ENCODE data around the gene SMTNL2. TPM values are rescaled to one million over a fixed set of nuclear protein-coding genes. Genes with fewer than 3 reads are reported as not detected.
"Not testable (repeated sequence)": the region's sequence is repeated elsewhere in the genome, so short reads cannot be mapped to it uniquely, and the experiment has no call there.

The SMTNL2 gene
- total RNA-seq, 2 experiments from 2014 or later: not detected

- H3K27me3 Mint-ChIP-seq: peaks cover 35% of the 10 kb centered on the region
- no peak overlapping the region for H3K4me3 Mint-ChIP-seq
- peaks cover 5% of the 10 kb centered on the region for H3K4me1 Mint-ChIP-seq
- no peaks in the 10 kb centered on the region for H3K36me3 Mint-ChIP-seq (ENCODE audit: low read depth)
- no peak overlapping the region for H3K27ac Mint-ChIP-seq
- CTCF ChIA-PET: no interaction called here
- H3K9me3 Mint-ChIP-seq: no peaks in the 10 kb centered on the region
- no peak for DNase-seq
- POLR2A ChIA-PET: no interaction called here
Measured at GRCh38 chr17:4607261-4607741, 23.0 kb downstream of the SMTNL2 start.

- H3K4me3 Mint-ChIP-seq: no peak overlapping the region
- H3K4me1 Mint-ChIP-seq: peaks cover 5% of the 10 kb centered on the region
- ChIA-PET CTCF (no interaction called here), POLR2A (no interaction called here)
- no peak overlapping the region for H3K27ac Mint-ChIP-seq
- no peak for DNase-seq
- H3K9me3 Mint-ChIP-seq: no peaks in the 10 kb centered on the region
- peaks cover 31% of the 10 kb centered on the region for H3K27me3 Mint-ChIP-seq
- no peaks in the 10 kb centered on the region for H3K36me3 Mint-ChIP-seq (ENCODE audit: low read depth)
Measured at GRCh38 chr17:4607773-4608187, 23.5 kb downstream of the SMTNL2 start.

DNA sequence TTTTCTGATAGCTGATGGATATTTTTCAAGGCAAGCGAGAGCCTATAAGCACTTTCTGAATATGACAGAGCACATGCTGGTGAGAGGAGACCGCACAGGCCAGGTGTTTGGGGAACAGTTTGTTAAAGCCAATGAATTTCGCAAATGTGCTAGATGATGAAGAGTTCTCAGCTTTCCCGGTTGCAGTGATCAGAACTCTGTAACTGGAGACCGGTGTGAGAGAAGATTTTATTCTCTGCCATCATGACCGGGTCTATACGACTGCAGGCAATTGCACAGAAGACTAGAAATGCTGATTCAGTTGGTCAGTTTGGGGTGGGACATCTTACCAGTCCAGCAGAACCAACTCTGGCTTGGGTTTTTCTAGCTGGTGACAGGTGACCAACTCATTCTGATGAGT lies 25.4 kb downstream of the SMTNL2 start:
- POLR2A ChIA-PET: no interaction called here
- peaks cover 36% of the 10 kb centered on the region for H3K27me3 Mint-ChIP-seq

DNA sequence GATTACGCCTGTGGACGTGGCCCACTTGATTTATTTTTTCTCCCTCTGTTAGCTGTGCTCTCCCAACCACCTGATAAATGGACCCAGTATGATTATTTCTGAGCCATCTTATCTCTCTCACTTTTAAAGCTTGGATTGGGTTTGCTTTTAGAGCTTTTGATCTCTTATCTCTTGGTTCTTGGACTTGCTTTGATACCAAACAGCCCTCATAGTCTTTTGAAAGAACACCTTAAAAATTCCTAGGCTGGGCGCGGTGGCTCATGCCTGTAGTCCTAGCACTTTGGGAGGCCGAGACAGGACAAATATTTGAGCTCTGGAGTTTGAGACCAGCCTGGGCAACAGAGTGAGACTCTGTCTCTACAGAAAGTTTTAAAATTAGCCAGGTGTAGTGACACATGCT lies 25.8 kb downstream of the SMTNL2 start:
- Mint-ChIP-seq H3K9me3 (no peaks in the 10 kb centered on the region), H3K27me3 (peaks cover 36% of the 10 kb centered on the region)

More for the DNA sequence above, 25.4 kb downstream of the SMTNL2 start:
- H3K27ac Mint-ChIP-seq: no peak overlapping the region
- no peaks in the 10 kb centered on the region for H3K9me3 Mint-ChIP-seq
- peaks cover 5% of the 10 kb centered on the region for H3K4me1 Mint-ChIP-seq
- H3K4me3 Mint-ChIP-seq: no peak overlapping the region
- CTCF ChIA-PET: no interaction called here
- DNase-seq: no peak
- H3K36me3 Mint-ChIP-seq (ENCODE audit: low read depth): no peaks in the 10 kb centered on the region

DNA sequence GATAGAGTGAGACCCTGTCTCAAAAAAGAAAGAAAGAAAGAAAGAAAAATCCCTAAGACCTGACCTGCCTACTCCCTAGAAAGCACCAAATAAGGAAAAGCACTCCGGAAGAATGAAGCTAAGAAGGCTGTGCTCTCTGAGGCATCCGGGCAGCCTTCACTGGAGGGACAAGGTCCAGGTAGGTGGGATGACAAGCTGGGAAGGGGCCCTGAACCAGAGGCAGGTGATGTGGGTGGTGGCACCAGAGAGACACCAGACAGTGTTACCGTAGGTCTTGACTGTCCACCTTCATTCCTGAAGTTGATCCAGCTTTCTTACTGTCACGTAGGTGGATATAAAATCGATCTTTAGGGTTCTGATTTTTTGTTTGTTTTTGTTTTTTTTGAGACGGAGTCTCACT lies 26.3 kb downstream of the SMTNL2 start:
- POLR2A ChIA-PET: interaction anchor here (0.7 kb wide), 1 partner anchor 356 kb away, joined by 3 read pairs; the partner anchor contains the start of gene SPAG7
- peaks cover 5% of the 10 kb centered on the region for H3K4me1 Mint-ChIP-seq
- CTCF ChIA-PET: no interaction called here

More for the DNA sequence above, 25.8 kb downstream of the SMTNL2 start:
- Mint-ChIP-seq H3K4me3 (no peak overlapping the region), H3K27ac (no peak overlapping the region), H3K36me3 (ENCODE audit: low read depth) (no peaks in the 10 kb centered on the region), H3K4me1 (peaks cover 5% of the 10 kb centered on the region)
- CTCF ChIA-PET: no interaction called here
- DNase-seq: no peak
- POLR2A ChIA-PET: interaction anchor here (0.7 kb wide), 1 partner anchor 357 kb away, joined by 3 read pairs; the partner anchor contains the start of gene SPAG7

DNA sequence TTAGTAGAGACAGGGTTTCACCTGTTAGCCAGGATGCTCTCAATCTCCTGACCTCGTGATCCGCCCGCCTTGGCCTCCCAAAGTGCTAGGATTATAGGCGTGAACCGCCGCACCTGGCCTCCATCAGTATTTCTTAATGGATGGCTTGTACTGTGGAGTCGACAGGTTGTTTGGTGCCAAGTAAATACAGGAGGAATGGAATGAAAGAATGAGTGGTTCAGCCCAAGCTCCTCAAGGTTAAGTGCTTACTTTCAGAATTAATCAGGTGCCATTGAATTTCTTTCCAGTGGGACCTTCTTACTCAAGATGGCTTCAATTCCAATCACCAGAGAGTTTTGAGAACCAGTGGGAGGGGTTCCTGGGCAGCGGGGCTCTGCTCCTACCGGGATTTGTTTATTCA lies 32.1 kb downstream of the SMTNL2 start:
- Mint-ChIP-seq H3K4me1 (no peaks in the 10 kb centered on the region), H3K27ac (no peak overlapping the region), H3K4me3 (no peak overlapping the region), H3K9me3 (no peaks in the 10 kb centered on the region), H3K36me3 (ENCODE audit: low read depth) (no peaks in the 10 kb centered on the region), H3K27me3 (peaks cover 9% of the 10 kb centered on the region)
- POLR2A ChIA-PET: interaction anchor here (0.6 to 1.2 kb wide), 2 partner anchors 30 to 61 kb away, joined by 3 read pairs; partner anchors contain the start of gene MYBBP1A
- DNase-seq: no peak
- CTCF ChIA-PET: interaction anchor here (0.6 to 1.6 kb wide), 2 partner anchors 49 to 416 kb away, joined by 3 to 4 read pairs; no protein-coding TSS in a partner anchor

More for the DNA sequence above, 26.3 kb downstream of the SMTNL2 start:
- H3K4me3 Mint-ChIP-seq: no peak overlapping the region
- H3K36me3 Mint-ChIP-seq (ENCODE audit: low read depth): no peaks in the 10 kb centered on the region
- H3K27ac Mint-ChIP-seq: no peak overlapping the region
- no peaks in the 10 kb centered on the region for H3K9me3 Mint-ChIP-seq
- no peak for DNase-seq
- peaks cover 37% of the 10 kb centered on the region for H3K27me3 Mint-ChIP-seq

DNA sequence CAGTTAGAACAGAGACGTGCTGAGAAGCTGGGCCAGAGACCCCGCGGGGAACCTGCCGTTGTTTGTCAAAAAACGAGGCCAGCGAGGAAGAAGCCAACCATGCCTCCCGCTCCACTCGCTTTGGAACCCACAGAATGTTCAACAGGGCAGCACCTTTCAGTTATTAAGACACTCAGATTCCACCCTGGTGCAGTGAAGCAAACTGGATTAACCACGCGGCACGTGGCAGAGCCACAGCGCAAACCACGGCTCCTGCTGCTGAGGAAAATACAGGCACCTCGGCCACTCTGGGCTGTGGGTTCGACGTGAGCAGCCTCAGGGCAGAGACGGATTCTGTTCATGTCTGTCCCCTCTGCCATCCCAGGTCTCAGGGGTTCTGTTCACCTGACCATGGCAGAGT lies 32.8 kb downstream of the SMTNL2 start:
- Mint-ChIP-seq H3K4me3 (no peak overlapping the region), H3K27ac (no peak overlapping the region), H3K27me3 (peaks cover 9% of the 10 kb centered on the region), H3K9me3 (no peaks in the 10 kb centered on the region), H3K4me1 (no peaks in the 10 kb centered on the region), H3K36me3 (ENCODE audit: low read depth) (no peaks in the 10 kb centered on the region)
- DNase-seq: no peak
- ChIA-PET CTCF (no interaction called here), POLR2A (no interaction called here)

DNA sequence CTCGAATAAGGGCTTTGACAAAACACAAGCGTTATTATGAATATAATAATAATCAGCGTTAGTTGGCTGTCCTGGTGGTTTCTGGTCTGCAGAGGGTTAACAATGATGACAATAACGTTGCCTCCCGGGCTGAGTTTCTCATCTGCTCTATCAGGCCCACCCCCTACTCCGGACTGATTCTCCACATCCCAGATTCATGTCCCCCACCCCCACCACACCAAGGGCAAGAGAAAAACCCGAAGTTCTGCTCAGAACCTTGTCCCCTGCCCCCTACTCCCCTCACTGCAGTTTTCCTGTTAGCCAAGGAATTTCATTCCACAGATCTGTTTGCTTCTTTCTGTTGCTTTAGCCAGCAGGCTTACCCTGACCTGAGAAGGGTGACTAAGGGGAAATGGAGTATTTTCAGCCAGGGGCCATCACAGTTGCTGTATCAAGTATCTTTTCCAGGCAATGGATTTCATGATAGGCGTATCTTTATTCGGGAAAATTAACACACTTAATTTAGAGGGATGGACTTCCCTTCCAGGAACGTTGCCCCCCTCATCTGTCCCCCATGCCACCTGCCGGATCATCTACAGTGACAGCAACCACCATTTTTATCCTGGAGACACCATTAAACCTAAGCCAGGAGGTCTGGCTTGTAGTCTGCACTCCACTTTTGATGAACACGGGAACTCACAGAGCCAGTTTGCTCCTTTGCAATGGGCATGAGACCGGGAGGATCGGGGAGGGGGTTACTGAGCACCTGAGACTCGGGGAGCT lies 33.4 kb downstream of the SMTNL2 start:
- ChIA-PET CTCF (no interaction called here), POLR2A (no interaction called here)
- Mint-ChIP-seq H3K36me3 (ENCODE audit: low read depth) (no peaks in the 10 kb centered on the region), H3K9me3 (no peaks in the 10 kb centered on the region), H3K4me1 (no peaks in the 10 kb centered on the region), H3K27ac (no peak overlapping the region), H3K4me3 (no peak overlapping the region), H3K27me3 (peaks cover 9% of the 10 kb centered on the region)
- no peak for DNase-seq

DNA sequence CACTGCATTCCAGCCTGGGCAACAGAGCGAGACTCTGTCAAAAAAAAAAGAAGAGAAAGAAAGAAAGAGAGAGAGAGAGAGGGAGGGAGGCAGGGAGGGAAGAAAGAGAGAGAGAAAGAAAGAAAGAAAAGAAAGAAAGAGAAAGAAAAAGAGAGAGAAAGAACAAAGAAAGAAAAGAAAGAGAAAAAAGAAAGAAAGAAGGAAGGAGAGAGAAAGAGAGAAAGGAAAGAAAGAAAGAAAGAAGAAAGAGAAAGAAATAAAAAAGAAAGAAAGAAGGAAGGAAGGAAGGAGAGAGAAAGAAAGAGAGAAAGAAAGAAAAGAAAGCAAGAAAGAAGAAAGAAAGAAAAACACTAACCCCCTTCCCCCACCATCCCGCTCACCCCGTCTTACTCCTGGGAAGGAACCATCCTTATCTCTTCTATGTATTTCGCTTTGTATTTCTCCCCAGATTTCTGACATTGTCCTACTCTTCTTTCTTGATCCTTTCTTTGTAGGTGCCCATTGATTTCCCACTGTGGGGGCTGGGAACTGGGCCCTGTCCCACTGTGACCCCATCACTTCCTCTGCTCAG lies 36.3 kb downstream of the SMTNL2 start:
- ChIA-PET POLR2A (no interaction called here), CTCF (no interaction called here)
- Mint-ChIP-seq H3K36me3 (ENCODE audit: low read depth) (no peaks in the 10 kb centered on the region), H3K27ac (no peak overlapping the region), H3K9me3 (no peaks in the 10 kb centered on the region), H3K4me3 (no peak overlapping the region), H3K27me3 (peaks cover 25% of the 10 kb centered on the region), H3K4me1 (no peaks in the 10 kb centered on the region)
- no peak for DNase-seq

GRCh38 chr17:4622375-4622774 lies 38.0 kb downstream of the SMTNL2 start:
- Mint-ChIP-seq H3K36me3 (ENCODE audit: low read depth) (no peaks in the 10 kb centered on the region), H3K9me3 (no peaks in the 10 kb centered on the region), H3K4me3 (no peak overlapping the region), H3K27ac (no peak overlapping the region), H3K27me3 (peaks cover 34% of the 10 kb centered on the region), H3K4me1 (peaks cover 3% of the 10 kb centered on the region)
- ChIA-PET CTCF (interaction anchor here (0.6 to 1.8 kb wide), 2 partner anchors 55 to 119 kb away, joined by 4 to 7 read pairs; no protein-coding TSS in a partner anchor), POLR2A (no interaction called here)
- no peak for DNase-seq

- ChIA-PET CTCF (interaction anchor here (0.7 to 4.3 kb wide), 3 partner anchors 56 to 285 kb away, joined by 5 to 44 read pairs (median 7); no protein-coding TSS in a partner anchor), POLR2A (no interaction called here)
- no peaks in the 10 kb centered on the region for H3K9me3 Mint-ChIP-seq
- no peak overlapping the region for H3K4me3 Mint-ChIP-seq
- H3K36me3 Mint-ChIP-seq (ENCODE audit: low read depth): no peaks in the 10 kb centered on the region
- no peak for DNase-seq
- no peak overlapping the region for H3K27ac Mint-ChIP-seq
- H3K4me1 Mint-ChIP-seq: peaks cover 3% of the 10 kb centered on the region
- H3K27me3 Mint-ChIP-seq: peaks cover 34% of the 10 kb centered on the region
Measured at GRCh38 chr17:4623249-4623648, 38.9 kb downstream of the SMTNL2 start.

GRCh38 chr17:4624451-4624911 lies 40.2 kb downstream of the SMTNL2 start:
- CTCF ChIA-PET: interaction anchor here (0.6 to 4.3 kb wide), 6 partner anchors 24 to 205 kb away, joined by 3 to 44 read pairs (median 4); no protein-coding TSS in a partner anchor
- H3K36me3 Mint-ChIP-seq (ENCODE audit: low read depth); DNase-seq; H3K27ac Mint-ChIP-seq; POLR2A ChIA-PET; H3K4me3 Mint-ChIP-seq; H3K4me1 Mint-ChIP-seq; H3K9me3 Mint-ChIP-seq: not testable (repeated sequence)
- H3K27me3 Mint-ChIP-seq: peaks cover 34% of the 10 kb centered on the region

GRCh38 chr17:4625181-4625617 lies 40.9 kb downstream of the SMTNL2 start:
- H3K4me3 Mint-ChIP-seq: no peak overlapping the region
- no peaks in the 10 kb centered on the region for H3K9me3 Mint-ChIP-seq
- peaks cover 3% of the 10 kb centered on the region for H3K4me1 Mint-ChIP-seq
- POLR2A ChIA-PET: interaction anchor here (0.8 kb wide), 1 partner anchor 204 kb away, joined by 3 read pairs; no protein-coding TSS in a partner anchor
- DNase-seq: no peak
- H3K36me3 Mint-ChIP-seq (ENCODE audit: low read depth): no peaks in the 10 kb centered on the region
- CTCF ChIA-PET: interaction anchor here (0.7 to 4.3 kb wide), 7 partner anchors 23 to 206 kb away, joined by 3 to 44 read pairs (median 4); no protein-coding TSS in a partner anchor
- H3K27ac Mint-ChIP-seq: no peak overlapping the region
- H3K27me3 Mint-ChIP-seq: peaks cover 34% of the 10 kb centered on the region

All from activated CD4-positive, alpha-beta memory T cell treated with anti-CD3 and anti-CD28 coated beads, Interleukin-2, amount 10 ng/mL, durations not matched to agents 7 days and 5 days (primary cell).